Stimulated activated CD4-positive, alpha-beta T cell treated with anti-CD3 and anti-CD28 coated beads, Interleukin-1b, Interleukin-23, amount 100 ng/mL, for 4 hours (primary cell): ENCODE data around the gene SND1.

ENCODE experiments used
- DNase-seq, 2 donors: peaks; one replicate each; pipeline ENCODE4 v3.0.0-alpha.2; 2020; ENCODE audit warnings: low read depth in 2 of 2

SND1 gene

DNA sequence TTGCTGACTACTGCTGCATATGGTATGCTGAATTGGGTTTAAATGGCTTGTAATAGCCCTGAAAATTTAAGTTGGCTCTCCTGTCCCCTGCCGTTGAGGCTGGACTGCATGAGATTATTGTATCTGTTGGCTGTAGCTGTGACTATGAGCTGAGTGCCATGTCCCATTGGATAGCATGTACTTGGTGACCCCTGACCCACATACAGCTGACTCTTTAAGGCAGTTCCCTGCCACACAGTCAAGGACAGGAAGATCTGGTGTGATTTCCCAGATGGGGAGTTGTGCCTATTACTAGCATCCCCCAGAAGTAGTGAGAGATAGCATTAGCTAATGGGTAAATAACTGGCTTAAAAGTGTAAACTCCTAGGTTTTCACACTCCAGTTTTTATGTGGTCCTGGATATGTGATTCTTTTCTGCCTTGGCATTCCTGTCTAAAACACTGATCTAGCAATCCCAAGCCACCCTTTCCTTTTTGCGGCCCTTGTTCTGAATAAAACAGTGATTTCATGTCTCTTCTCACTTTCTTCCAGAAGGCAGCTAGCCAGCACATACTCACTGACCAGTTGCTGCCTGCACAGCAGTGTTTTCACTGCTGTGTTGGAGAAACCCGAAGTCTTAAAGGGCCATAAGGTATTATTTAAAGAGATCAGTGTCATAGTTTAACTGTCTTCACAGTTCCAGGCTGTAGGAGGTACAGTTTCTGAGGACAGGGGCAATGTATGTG is 343.3 kb downstream of the SND1 start:
- DNase-seq = no peak

DNA sequence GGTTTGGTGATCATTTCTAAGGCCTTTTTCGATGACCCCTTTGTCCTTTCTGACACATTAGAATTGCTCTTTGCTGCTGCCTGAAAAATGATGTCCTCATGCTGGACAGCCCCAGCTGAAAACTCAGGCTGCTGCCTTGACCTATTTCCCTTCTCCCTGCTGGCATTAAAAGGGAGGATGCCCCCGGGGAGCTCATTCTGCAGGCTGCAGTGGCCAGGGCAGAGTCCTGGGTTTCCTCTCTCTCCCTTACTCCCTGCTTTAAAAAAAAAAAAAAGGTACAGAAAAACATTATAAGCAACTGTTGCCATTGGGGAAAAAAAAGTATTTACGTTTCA is 343.9 kb downstream of the SND1 start:
- DNase-seq = no peak

DNA sequence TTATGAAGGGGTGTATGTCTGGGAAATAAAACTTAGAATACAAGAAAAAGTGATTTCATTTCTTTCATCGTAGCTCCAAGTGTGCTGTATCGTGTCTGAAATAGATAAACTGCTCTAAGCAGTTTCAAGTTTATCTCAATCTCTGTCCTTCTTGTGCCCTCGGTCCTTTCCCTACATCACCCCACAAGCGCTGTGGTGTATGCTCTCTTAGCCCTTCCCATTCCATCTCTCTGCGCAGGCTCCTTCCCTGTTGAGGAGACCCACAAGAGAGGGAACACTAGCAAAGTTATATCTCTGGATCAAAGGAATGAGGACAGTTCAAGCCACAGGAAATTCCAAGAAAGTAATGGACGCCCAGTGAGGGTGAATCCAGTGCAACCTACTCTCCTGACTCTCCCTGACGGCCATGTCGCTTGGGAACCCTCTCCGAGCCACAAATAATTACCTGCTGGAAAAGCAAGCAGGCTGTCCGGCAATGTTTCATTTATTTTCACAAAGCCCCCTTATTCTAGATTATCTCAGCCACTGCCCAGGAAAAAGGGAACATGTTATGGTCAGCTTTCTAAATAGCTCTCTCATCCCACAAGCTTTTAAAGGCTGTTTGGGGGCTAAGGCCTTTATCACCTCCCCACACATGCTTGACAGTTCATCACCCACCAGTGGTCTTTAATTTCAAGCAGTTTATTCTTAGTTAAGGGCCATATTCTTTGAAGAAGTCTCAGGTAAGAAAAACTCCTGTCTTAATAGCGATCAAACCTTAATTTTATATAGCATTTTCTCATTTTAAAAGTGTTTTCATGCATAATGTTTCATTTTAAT is 344.5 kb downstream of the SND1 start:
- DNase-seq = no peak

- DNase-seq = no peak
Observed at GRCh38 chr7:127997226-127997922, 345.4 kb downstream of the SND1 start.

- DNase-seq = no peak
Observed at GRCh38 chr7:127998671-127999070, 346.7 kb downstream of the SND1 start.

GRCh38 chr7:128000048-128000447 is 348.1 kb downstream of the SND1 start:
- no peak for DNase-seq

DNA sequence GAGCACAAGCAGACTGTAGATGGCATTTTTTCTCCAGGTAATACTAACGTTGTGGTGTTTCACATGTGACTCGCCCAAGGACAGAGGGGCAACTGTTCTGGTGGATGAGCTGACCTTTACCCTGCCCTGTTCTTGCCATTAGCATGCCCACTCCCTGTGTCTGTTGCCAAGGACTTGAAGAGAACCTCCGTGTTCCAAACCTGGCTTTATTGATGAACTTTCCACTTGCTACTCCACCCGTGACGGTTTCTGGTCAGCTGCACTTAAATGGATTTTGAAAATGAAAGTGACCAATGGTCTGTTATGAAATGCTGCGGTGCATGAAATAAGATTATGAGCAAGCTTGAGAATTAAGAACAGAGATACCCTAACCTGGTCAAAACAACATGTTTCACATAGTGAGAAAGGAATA is 348.9 kb downstream of the SND1 start:
- DNase-seq = no peak

- no peak for DNase-seq
Observed at GRCh38 chr7:128003167-128003566, 351.2 kb downstream of the SND1 start.

DNA sequence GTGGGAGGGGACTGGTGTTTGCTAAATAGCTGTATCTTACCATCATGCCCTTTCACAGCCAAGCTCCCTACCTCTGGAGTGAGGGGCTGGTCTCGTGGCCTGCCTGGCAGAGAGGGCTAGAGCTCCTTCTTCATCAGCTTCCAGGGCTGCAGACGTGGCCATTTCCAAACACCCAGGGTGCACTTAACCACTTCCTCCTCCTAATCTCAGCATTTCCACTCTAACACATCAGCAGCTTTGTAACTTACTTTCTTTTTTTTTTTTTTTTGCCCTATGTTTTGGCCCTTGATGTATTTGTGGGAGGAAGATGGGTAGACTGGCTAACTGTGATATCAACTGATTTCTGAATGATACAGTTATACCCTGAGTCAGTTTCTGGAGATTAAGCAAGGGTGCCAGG is 351.8 kb downstream of the SND1 start:
- no peak for DNase-seq

DNA sequence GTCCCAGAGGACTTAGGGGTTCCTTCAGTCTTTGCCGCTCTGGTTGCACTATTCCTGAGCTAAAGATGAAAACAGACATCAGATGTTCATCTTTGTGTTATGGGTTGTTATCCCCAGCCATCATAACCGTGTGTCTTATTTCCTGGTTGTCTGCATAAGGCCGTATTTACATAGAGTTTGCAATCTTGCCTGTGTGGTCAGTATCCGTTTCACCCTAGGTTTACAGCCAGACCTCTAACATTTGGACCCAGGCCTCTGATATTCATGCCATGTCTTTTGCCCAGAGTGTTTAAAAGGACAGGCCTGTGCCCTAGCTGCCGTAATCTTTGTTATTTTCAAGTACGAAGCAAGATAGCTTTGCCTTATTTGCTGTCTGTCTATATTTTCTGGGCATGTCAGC is 352.6 kb downstream of the SND1 start:
- DNase-seq = no peak

DNA sequence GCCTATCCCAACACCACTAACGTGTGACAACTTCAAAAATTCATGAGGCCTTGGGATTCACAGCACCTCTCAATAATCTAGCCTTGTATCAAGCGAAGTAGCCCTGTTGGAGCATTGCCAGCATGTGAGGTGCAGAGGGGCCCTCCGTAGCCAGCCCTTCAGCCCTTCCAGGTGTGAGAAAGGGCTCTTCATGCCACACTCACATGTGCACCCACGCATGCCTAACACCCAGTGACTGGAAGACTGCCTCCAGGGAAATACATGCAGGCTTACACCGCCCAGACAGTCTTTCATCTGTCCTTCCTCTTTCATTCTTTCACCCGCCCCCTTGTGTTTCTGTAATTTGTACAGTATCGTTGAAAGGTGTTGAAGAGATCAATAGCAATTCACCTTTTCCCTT is 353.1 kb downstream of the SND1 start:
- DNase-seq = no peak

- no peak for DNase-seq
Observed at GRCh38 chr7:128005759-128006159, 353.8 kb downstream of the SND1 start.

- DNase-seq = no peak
Observed at GRCh38 chr7:128006550-128007302, 354.7 kb downstream of the SND1 start.

- no peak for DNase-seq
Observed at GRCh38 chr7:128007303-128007680, 355.3 kb downstream of the SND1 start.

- DNase-seq = no peak
Observed at GRCh38 chr7:128008141-128008540, 356.1 kb downstream of the SND1 start.

GRCh38 chr7:128008744-128009143 is 356.8 kb downstream of the SND1 start:
- DNase-seq = no peak

- no peak for DNase-seq
Observed at GRCh38 chr7:128010391-128011127, 358.6 kb downstream of the SND1 start.

DNA sequence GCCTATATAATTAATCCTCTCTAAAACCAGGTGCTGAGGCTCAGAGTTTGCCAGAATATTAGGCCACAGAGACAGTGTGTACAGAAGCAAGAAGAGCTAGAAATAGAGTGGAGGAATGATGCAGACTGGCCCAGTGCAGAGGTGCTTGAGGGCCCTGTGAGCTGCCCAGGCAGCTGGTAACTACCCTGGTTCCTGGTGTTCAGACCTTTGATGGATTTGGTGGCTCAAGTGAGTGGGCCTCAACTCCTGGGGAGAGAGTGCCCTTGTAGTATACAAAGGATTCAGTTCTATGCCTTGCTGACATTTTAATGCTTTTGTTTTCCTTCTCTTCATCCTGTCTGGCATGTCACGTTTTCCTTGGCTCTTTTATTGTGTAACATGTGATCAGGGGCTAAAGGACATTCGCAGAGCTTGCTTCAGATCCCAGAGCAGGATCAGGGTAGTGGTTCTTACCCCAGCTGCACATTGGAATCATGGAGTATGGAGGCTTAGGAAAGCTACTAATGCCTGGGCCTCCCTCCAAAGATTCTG is 359.2 kb downstream of the SND1 start:
- no peak for DNase-seq

- DNase-seq = no peak
Observed at GRCh38 chr7:128014811-128015210, 362.8 kb downstream of the SND1 start.

DNA sequence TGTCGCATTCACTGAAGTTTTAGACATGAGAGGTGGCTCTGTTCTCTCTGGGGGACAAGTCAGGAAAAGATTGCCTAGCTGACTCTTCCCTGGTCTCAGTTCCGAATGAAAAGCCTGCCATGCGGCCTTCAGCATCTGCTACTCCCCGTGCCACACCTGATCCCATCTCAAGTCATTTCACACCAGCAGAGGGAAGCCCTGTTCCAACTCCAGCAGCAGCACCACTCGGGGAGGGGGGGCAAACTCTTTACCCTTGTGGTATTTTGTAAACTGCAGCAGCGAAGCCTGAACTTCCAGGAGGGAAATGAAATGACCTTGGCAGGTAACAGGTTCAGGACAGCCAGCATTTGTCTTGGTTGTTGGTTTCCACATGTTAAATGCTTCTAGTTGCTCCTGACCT is 365.5 kb downstream of the SND1 start:
- no peak for DNase-seq
